ENCODE results near the gene SPTLC2.

Gene SPTLC2

DNA sequence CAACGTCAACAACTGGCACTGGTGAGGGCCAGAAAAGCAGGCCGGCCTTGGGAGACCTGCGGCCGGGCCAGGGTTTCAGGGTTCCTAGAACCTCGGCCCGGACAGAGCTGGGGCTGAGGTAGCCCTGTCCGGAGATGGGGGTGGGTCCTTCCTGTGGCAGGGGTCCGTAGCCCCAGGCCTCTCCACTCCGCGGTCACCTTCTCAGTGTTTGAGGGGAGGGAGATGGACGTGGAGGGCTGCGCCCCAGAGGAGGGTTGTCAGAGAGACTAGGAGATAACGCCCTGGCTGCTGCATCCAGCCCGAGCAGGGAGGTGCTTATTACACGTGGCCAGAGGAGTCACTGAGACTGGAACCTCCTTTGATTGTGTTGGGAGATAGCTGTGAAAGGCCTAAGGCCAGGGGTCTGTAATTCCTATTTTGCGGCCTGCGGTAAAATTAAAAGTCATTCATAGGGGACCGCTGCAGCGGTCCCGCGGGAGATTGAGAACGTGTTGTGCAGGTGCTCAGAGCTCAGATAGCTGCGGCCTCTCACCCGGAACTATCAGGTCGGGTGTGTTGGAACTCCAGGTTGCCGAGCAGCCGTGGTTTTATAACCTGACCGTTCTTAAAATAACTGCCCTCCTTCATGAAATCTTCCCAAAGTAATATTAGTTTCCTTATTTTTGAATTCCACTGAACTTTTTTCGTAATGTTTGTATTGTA lies 158.0 kb downstream of the SPTLC2 start:
- no peak for DNase-seq

DNA sequence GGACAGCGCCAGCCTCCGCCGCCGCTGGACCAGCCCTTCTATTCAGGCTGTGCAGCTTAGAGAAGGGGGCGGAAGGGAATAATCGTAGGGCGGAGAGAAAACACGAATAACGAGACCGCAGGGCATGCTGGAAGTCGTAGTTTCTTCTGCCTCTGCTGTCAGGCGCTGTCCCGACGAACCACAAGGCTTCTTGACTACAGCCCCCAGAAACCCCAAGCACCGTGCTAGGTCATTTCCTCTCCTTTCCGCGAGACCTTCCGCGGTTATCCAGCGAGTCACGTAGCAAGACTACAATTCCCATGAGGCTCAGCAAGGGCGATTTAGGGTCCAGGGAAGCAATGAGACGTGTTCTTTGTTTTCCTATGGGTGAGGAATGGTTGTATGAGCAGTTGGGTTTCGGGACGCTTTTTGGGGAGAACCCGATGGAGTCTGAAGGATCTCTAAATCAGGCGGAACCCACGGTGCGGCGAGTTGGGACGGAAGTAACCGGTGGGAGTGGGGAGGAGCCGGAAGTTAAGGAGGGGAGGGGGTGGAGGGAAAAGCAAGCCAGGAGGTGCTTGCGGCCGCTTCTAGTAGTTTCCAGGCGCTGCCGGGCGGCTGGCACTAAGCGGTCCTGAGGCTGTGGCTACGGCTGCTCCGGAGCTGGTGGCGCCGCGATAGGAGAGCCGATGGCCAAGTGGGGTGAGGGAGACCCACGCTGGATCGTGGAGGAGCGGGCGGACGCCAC lies 158.8 kb downstream of the SPTLC2 start, which contains the start of the genes AHSA1 and VIPAS39:
Gene AHSA1, plus strand, starts transcription at position 572 of the 727 bp plus-strand sequence. Its CDS starts 97 bp downstream, at position 669.
Gene VIPAS39, minus strand, starts transcription at position 80 of the 727 bp plus-strand sequence. CDS start 3,499 bp downstream, outside the sequence.
- DNase-seq, result peak; percentile 97

DNA sequence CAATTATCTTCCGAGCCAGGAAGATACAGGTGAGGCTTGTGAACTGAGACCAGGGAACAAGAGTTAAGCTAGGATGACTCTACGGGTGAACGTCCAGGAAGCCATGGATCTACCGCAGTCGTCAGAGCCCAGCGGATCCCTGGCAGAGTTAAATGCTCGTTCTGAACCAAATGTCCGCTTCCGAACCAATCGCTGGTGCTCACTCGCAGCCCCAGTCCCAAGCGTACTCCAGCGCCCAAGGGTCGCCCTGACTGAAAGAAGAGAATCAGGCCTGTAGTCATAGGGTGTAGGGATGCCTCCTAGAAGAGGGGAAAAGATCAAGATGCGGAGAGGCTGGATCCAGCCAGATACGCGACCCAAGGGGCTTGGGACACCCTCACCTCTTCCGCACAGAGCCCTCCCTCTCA lies 159.3 kb downstream of the SPTLC2 start:
- no peak for DNase-seq

Data from CD4-positive, alpha-beta T cell treated with Interleukin-4 for 4 hours (primary cell).